HG02763 (cell line): ENCODE results near the gene ICAM4.
"Not testable (repeated sequence)": the region's sequence is repeated elsewhere in the genome, so short reads cannot be mapped to it uniquely, and the experiment has no call there.

Experiments used
- ATAC-seq: cut with Tn5 transposase; IDR thresholded peaks from one replicate; pipeline ENCODE4 v1.9.1; 2021; ENCODE audit warnings: mild to moderate bottlenecking, moderate library complexity; ENCODE audit not compliant: unreplicated experiment

ICAM4 gene

GRCh38 chr19:10336725-10337124 lies 50.0 kb downstream of the ICAM4 start:
- ATAC-seq: not testable (repeated sequence)
